Measurements from ENCODE around the gene AFMID. TPM values are rescaled to one million over a fixed set of nuclear protein-coding genes. Genes with fewer than 3 reads are reported as not detected.
A peak's percentile ranks its signal among the peaks of the same experiment; 100 is the strongest.

The AFMID gene
- total and polyA plus RNA-seq, 9 donors = 32.4 to 69.5 (median 41.2) TPM

DNA sequence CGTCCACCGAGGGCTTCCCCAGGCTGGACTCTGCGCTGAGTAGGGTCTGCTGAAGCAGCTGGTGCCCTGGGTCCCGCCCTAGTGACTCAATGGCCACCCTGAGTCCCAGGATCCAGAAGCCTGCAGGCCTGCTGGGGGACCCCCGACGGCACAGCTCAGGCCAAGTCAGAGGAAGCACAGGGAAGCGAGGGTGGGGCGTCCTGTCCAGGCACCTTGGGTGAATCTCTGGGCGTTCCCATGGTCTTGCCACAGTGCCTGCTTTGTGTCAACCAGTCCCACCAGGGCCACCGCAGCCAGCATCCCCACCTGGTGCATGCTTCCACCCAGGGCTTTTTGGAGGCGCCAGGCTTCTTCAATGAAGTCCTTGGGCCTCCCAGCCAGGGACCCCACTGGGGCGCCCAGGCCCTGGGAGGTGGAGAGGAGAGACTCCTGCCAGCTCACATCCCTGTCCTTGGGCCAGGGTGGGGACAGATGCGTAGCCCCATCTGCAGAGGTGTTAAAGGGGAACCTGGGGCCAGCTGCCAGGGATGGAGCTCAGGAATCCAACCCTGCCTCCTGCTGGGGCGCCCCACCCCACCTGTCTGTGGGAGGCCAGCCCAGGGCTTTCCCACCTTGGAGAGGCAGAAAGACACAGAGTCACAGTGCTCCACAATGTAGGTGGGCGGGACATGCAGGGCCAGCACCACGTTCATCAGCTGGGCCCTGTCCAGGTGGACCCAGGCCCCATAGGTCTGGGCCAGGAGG, 62.1 kb downstream of the AFMID start:
- Histone ChIP-seq H3K36me3 (no peaks in the 10 kb centered on the region), H3K27me3 (no peaks in the 10 kb centered on the region), H3K4me3 (no peak overlapping the region), H3K9me3 (no peaks in the 10 kb centered on the region), H3K4me1 (ENCODE audit: insufficient read depth) (no peaks in the 10 kb centered on the region), H3K27ac (no peak overlapping the region)
- no peak for TF ChIP-seq EP300 (IDR thresholded peaks at IDR 0.05)
- TF ChIP-seq, protein P1, sequence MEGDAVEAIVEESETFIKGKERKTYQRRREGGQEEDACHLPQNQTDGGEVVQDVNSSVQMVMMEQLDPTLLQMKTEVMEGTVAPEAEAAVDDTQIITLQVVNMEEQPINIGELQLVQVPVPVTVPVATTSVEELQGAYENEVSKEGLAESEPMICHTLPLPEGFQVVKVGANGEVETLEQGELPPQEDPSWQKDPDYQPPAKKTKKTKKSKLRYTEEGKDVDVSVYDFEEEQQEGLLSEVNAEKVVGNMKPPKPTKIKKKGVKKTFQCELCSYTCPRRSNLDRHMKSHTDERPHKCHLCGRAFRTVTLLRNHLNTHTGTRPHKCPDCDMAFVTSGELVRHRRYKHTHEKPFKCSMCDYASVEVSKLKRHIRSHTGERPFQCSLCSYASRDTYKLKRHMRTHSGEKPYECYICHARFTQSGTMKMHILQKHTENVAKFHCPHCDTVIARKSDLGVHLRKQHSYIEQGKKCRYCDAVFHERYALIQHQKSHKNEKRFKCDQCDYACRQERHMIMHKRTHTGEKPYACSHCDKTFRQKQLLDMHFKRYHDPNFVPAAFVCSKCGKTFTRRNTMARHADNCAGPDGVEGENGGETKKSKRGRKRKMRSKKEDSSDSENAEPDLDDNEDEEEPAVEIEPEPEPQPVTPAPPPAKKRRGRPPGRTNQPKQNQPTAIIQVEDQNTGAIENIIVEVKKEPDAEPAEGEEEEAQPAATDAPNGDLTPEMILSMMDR (IDR thresholded peaks at IDR 0.05) = no peak
- no peak for TF ChIP-seq POLR2A (IDR thresholded peaks at IDR 0.05)
- DNase-seq = no peak
- 79 to 84% (median 83%) methylated on average over 16 of the region's 16 CpGs for WGBS, 3 donors
- intact Hi-C loops (cut with DNase I) = no loop called here

DNA sequence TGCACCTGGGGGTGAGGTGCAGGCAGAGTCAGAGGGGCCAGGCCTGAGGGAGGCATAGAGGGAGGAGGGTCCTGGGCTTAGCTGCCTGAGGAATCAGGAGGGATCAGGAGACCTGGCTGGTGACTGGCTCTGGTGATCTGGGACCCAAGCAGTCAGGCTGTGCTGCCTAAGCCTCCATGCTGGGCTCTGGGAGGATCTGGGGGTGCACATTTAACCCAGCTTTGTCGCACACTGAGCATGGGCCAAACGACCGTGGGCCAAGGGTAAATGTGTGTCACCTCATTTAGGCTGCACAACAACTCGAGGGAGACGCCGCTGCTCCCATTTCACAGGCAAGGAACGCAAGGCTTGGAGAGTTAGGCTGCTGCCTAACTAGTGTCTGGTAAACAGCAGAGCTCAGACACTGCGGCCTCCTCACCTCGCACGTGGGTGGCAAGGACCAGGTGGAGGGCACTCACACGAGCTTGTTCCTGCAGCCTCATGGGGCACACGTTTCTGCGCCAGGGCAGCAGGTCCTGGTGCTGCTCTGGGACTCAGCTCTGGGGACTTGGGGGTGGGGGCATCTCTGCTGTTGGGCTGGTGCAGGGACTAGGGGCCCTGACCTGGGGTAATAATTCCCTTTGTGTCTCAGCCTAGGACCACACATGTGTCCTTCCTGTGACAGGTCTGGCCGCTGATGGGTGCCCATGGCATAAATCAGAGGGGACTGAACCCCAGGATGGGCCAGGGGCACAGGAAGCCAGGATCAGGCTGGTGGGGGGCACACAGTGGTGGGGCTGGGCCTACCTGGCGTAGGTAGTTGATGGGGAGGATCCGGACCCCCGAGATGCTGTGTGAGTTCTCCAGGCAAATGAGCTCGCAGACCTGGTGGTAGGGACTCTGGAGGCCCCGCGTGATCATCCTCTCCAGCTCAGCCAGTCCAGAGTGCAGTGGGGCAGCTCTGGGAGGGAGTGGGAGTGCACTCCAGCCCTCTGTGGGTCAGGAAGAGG, 63.0 kb downstream of the AFMID start:
- Histone ChIP-seq H3K4me3 (no peak overlapping the region), H3K4me1 (ENCODE audit: insufficient read depth) (no peaks in the 10 kb centered on the region), H3K27me3 (no peaks in the 10 kb centered on the region), H3K36me3 (no peaks in the 10 kb centered on the region), H3K9me3 (no peaks in the 10 kb centered on the region), H3K27ac (no peak overlapping the region)
- no peak for TF ChIP-seq POLR2A (IDR thresholded peaks at IDR 0.05)
- TF ChIP-seq, protein P1 (IDR thresholded peaks at IDR 0.05) = no peak
- no peak for TF ChIP-seq EP300 (IDR thresholded peaks at IDR 0.05)
- intact Hi-C loops (cut with DNase I) = loop anchor here (2.0 to 10.0 kb wide), 4 partner anchors 115 to 173 kb away; partner anchors contain the start of gene SOCS3 (in 1 of the 4)
- 45 to 53% (median 46%) methylated on average over 20 of the region's 20 CpGs for WGBS, 3 donors
- peak in 1 of 5 donors; percentile 30 for DNase-seq

DNA sequence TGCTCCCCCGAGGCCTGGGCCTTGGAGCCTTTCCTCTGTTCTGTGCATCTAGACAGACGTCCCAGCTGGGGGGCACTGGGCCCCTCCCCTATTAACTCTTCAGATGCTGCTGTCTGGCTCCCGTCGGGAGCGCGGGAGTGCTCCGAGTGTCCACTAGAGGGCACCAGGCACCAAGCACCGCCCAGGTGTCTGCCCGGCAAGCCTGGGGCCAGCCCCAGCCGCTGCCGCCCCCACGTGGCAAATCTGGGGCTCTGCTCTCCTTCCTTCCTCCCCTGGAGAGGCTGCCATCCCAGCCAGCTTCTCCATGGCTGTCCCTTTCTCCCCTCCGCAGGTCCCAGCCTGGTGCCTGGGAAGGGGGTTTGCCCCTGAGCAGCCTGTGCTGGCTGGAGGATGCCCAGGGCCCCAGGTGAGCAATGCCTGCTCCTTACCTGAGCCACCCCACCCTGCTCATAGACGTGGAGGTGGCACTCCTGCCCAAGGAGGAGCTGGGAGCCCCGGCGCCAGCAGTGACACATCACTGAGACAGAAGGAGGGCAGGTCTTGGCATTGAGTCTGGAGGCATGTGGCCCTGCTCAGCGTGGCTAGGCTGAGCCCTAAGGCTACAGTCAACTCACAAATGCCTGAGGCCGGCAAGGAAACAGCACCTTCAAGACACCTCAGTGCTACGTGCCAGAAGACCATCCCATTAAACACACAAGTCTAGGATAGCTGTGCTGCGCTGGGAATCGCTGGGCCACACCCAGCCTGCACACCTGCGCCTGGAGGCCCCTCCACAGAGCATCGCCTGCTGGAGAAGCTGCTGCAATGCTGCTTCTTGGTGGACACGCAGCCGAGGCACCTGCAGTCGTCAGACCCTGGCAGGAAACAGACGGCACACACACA, 64.0 kb downstream of the AFMID start:
- 22 to 31% (median 23%) methylated on average over 26 to 27 of the region's 27 CpGs for WGBS, 3 donors
- intact Hi-C loops (cut with DNase I) = loop anchor here (2.0 to 10.0 kb wide), 4 partner anchors 114 to 172 kb away; partner anchors contain the start of gene SOCS3 (in 1 of the 4)
- Histone ChIP-seq H3K4me3 (no peak overlapping the region), H3K27ac (no peak overlapping the region), H3K4me1 (ENCODE audit: insufficient read depth) (peaks cover 3% of the 10 kb centered on the region), H3K36me3 (no peaks in the 10 kb centered on the region), H3K9me3 (no peaks in the 10 kb centered on the region), H3K27me3 (no peaks in the 10 kb centered on the region)
- peak; percentile 80 to 91 (median 88) for DNase-seq
- no peak for TF ChIP-seq EP300 (IDR thresholded peaks at IDR 0.05)
- TF ChIP-seq, protein P1 (IDR thresholded peaks at IDR 0.05) = peak; percentile 96 to 100 (median 96)

DNA sequence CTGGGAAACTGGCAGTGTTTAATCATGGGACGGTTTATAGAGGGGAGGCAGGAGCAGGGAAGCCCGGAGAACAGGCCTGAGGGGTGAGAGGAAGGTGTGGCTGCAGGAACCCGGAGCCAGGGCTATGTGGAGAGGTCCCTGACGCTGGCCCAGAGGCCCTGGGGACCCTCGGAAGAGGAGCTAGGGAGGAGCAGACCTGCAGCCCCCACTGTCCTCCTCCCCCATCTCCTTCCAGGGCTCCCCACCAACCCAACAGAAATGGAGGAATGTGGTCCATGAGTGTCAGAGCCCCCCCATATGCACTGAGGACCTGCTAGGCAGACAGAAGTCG, 64.6 kb downstream of the AFMID start:
- DNase-seq = no peak
- no peaks in the 10 kb centered on the region for H3K27me3 ChIP-seq
- H3K4me3 ChIP-seq = no peak overlapping the region
- no peak overlapping the region for H3K27ac ChIP-seq
- intact Hi-C loops (cut with DNase I) = loop anchor here (2.0 to 10.0 kb wide), 4 partner anchors 113 to 171 kb away; partner anchors contain the start of gene SOCS3 (in 1 of the 4)
- H3K9me3 ChIP-seq = no peaks in the 10 kb centered on the region
- no peak for TF ChIP-seq EP300 (IDR thresholded peaks at IDR 0.05)
- H3K36me3 ChIP-seq = no peaks in the 10 kb centered on the region
- peaks cover 9% of the 10 kb centered on the region for H3K4me1 ChIP-seq (ENCODE audit: insufficient read depth)
- 48 to 58% (median 54%) methylated on average over 6 of the region's 6 CpGs for WGBS, 3 donors

Data from ovary (tissue), 9 donors.